ENCODE measurements around the gene GAREM1. TPM values are rescaled to one million over a fixed set of nuclear protein-coding genes. Genes with fewer than 3 reads are reported as not detected.

GAREM1 gene
- polyA plus RNA-seq, 1 of the 3 experiments (the other 2 are of a cell fraction): 2.8 TPM

DNA sequence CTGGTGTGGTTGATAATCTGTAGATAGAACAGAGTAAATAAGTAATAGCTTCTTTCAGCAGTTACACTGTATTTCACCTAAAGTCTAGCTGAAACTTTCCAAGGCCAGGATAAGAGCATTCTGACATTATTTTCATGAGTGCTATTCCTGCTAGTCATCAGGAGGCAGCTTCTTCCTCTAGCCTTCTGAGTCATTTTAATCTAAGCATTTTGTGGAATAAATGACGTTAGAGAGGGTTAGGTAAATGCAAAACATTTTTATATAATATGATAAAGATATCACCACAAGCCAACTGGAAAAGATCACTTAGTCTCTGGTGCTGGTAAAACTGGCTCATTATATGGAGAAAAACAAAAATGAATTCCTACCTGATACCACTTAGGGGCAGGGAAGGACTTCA is 142.3 kb downstream of the GAREM1 start (continued):
- TF ChIP-seq, protein P1, sequence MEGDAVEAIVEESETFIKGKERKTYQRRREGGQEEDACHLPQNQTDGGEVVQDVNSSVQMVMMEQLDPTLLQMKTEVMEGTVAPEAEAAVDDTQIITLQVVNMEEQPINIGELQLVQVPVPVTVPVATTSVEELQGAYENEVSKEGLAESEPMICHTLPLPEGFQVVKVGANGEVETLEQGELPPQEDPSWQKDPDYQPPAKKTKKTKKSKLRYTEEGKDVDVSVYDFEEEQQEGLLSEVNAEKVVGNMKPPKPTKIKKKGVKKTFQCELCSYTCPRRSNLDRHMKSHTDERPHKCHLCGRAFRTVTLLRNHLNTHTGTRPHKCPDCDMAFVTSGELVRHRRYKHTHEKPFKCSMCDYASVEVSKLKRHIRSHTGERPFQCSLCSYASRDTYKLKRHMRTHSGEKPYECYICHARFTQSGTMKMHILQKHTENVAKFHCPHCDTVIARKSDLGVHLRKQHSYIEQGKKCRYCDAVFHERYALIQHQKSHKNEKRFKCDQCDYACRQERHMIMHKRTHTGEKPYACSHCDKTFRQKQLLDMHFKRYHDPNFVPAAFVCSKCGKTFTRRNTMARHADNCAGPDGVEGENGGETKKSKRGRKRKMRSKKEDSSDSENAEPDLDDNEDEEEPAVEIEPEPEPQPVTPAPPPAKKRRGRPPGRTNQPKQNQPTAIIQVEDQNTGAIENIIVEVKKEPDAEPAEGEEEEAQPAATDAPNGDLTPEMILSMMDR (IDR thresholded peaks at IDR 0.05): peak; percentile 36; the same call in 1 of the 2 replicates
- peak; percentile 56 for TF ChIP-seq TCF12 (IDR thresholded peaks at IDR 0.05)
- peak; percentile 48; the same call in 1 of the 2 replicates for TF ChIP-seq JUND (IDR thresholded peaks at IDR 0.05)

DNA sequence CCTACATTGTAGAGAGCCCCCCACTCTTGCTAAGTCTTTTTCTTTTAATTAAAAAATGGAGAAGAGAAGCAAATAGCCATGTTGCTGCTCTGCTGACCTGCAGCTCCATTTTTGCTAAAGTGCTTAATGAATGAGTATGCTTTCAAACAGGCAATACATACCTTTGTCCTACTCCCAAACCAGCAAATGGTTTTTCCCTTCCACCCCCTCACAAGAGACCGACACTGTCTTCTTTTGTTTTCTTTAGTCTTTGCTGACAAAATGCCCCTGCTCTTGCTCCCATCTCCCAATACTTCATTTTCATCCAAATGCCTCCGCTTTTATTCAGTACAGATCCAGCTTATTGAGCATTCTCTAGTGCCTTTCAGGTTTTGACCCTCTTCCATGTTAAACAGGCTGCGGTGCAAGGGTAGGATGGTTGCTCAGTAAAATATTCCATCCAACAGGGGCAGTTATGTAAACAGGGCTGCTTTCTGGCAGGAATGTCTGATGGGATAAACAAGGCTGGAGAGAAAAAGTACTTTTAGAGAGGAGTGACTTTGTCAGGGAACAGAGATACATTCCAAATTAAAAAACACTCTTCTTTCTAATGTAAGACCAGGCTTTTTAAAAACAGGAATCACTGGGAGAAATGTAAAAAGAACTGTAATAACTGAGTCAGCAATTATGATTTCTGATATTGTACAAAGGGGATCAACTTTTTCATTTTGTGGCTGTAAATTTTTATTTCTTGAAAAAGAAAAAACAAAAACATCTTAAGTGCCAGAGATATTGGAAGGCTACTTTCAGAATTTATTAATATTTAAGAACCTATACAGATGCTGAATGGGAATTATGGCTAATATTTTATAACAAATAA is 144.0 kb downstream of the GAREM1 start:
- H3K4me2 ChIP-seq: 0 out of 2 replicates have a peak overlapping the region, but pooled peaks have one; percentile 37
- no peaks in the 10 kb centered on the region for H3K36me3 ChIP-seq (replicated peaks in 1 of 2; ENCODE audit: control insufficient read depth in 1 of 2, insufficient read depth in 2 of 2, low read length in 1 of 2)
- H3K27me3 ChIP-seq (ENCODE audit: insufficient read depth): no peaks in the 10 kb centered on the region
- 96% methylated on average over 3 of the region's 3 CpGs for WGBS (ENCODE audit: low lambda C conversion rate)
- H3K9ac ChIP-seq: no peak overlapping the region
- no peak for DNase-seq
- H3K4me3 ChIP-seq (ENCODE audit: low read depth in 2 of 2, low read length in 1 of 2): no peak overlapping the region
- TF ChIP-seq RXRA (IDR thresholded peaks at IDR 0.05; ENCODE audit: borderline replicate concordance, low read depth) (no peak), FOXM1 (IDR thresholded peaks at IDR 0.05; ENCODE audit: low read depth) (no peak), FOXJ3 (CRISPR knock-in tag; IDR thresholded peaks at IDR 0.05) (no peak), JUND (IDR thresholded peaks at IDR 0.05) (no peak), EP300 (IDR thresholded peaks at IDR 0.05; ENCODE audit: borderline replicate concordance in 1 of 2, low read depth in 1 of 2, low read length in 1 of 2) (no peak)
- peaks cover 10% of the 10 kb centered on the region for H3F3A ChIP-seq (replicated peaks; ENCODE audit: insufficient read depth)
- no peaks in the 10 kb centered on the region for H3K79me2 ChIP-seq (ENCODE audit: insufficient read depth)
- CTCF ChIA-PET: interaction anchor here (0.6 to 1.5 kb wide), 2 partner anchors 37 to 1584 kb away, joined by 3 to 7 read pairs; no protein-coding TSS in a partner anchor
- H3K9me2 ChIP-seq: no peaks in the 10 kb centered on the region
- no peaks in the 10 kb centered on the region for H4K20me1 ChIP-seq (ENCODE audit: insufficient read depth)
- POLR2A ChIA-PET: no interaction called here
- no peak overlapping the region for H2AFZ ChIP-seq (ENCODE audit: low read depth)
- no peaks in the 10 kb centered on the region for H3K9me3 ChIP-seq
- H3K27ac ChIP-seq (ENCODE audit: low read depth in 2 of 2, low read length in 1 of 2): no peak overlapping the region
- peaks cover 0 to 5% of the 10 kb centered on the region in 2 experiments; a peak in 2 of 4 replicates for H3K4me1 ChIP-seq (ENCODE audit: control insufficient read depth in 1 of 2, insufficient read depth in 2 of 2, low read depth in 1 of 2, low read length in 1 of 2)

DNA sequence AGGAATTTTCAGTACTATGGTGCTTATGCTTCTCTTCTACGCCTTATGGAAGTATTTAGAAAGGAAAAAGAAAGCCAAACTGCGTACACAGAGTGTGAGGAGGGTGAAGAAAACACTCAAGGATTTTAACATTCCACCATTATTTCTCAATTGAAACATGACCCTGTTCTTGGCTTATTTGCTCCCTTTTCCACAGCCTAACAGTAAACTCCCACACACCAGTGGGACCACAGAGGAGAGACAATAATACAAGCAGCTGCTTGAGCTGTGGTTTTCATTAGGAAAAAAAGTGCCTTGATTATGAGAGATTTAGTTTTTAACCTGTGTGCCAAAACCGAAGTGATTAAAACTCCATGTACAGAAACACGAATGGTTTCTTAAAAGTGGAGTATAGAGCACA is 146.5 kb downstream of the GAREM1 start:
- Histone ChIP-seq H2AFZ (ENCODE audit: low read depth) (no peak overlapping the region), H3K79me2 (ENCODE audit: insufficient read depth) (no peaks in the 10 kb centered on the region), H4K20me1 (ENCODE audit: insufficient read depth) (no peaks in the 10 kb centered on the region), H3K4me1 (ENCODE audit: control insufficient read depth in 1 of 2, insufficient read depth in 2 of 2, low read depth in 1 of 2, low read length in 1 of 2) (peaks cover 0 to 5% of the 10 kb centered on the region in 2 experiments; a peak in 2 of 4 replicates), H3K9ac (no peak overlapping the region), H3F3A (replicated peaks; ENCODE audit: insufficient read depth) (peaks cover 10% of the 10 kb centered on the region), H3K4me2 (no peak overlapping the region), H3K9me2 (no peaks in the 10 kb centered on the region), H3K27me3 (ENCODE audit: insufficient read depth) (no peaks in the 10 kb centered on the region), H3K27ac (ENCODE audit: low read depth in 2 of 2, low read length in 1 of 2) (no peak overlapping the region), H3K9me3 (no peaks in the 10 kb centered on the region), H3K36me3 (replicated peaks in 1 of 2; ENCODE audit: control insufficient read depth in 1 of 2, insufficient read depth in 2 of 2, low read length in 1 of 2) (no peaks in the 10 kb centered on the region), H3K4me3 (ENCODE audit: low read depth in 2 of 2, low read length in 1 of 2) (no peak overlapping the region)
- ChIA-PET CTCF (interaction anchor here (1.1 to 1.5 kb wide), 3 partner anchors 8 to 60 kb away, joined by 3 to 4 read pairs (median 3); no protein-coding TSS in a partner anchor), POLR2A (no interaction called here)
- WGBS (ENCODE audit: low lambda C conversion rate): 85% methylated on average over 4 of the region's 4 CpGs
- no peak for DNase-seq
- TF ChIP-seq RCOR1 (IDR thresholded peaks at IDR 0.05; ENCODE audit: low read length) (no peak), NRF1 (IDR thresholded peaks at IDR 0.05; ENCODE audit: low read depth, low read length) (no peak), POLR2AphosphoS5 (IDR thresholded peaks at IDR 0.05; ENCODE audit: low read depth, low read length) (no peak), SIN3A (IDR thresholded peaks at IDR 0.05; ENCODE audit: borderline replicate concordance, low read depth, low read length) (no peak), TEAD4 (IDR thresholded peaks at IDR 0.05; ENCODE audit: borderline replicate concordance, insufficient read depth) (no peak), MXI1 (IDR thresholded peaks at IDR 0.05; ENCODE audit: low read depth, low read length) (no peak)
- TF ChIP-seq, protein P1 (IDR thresholded peaks at IDR 0.05): no peak
- TF ChIP-seq, protein P2, sequence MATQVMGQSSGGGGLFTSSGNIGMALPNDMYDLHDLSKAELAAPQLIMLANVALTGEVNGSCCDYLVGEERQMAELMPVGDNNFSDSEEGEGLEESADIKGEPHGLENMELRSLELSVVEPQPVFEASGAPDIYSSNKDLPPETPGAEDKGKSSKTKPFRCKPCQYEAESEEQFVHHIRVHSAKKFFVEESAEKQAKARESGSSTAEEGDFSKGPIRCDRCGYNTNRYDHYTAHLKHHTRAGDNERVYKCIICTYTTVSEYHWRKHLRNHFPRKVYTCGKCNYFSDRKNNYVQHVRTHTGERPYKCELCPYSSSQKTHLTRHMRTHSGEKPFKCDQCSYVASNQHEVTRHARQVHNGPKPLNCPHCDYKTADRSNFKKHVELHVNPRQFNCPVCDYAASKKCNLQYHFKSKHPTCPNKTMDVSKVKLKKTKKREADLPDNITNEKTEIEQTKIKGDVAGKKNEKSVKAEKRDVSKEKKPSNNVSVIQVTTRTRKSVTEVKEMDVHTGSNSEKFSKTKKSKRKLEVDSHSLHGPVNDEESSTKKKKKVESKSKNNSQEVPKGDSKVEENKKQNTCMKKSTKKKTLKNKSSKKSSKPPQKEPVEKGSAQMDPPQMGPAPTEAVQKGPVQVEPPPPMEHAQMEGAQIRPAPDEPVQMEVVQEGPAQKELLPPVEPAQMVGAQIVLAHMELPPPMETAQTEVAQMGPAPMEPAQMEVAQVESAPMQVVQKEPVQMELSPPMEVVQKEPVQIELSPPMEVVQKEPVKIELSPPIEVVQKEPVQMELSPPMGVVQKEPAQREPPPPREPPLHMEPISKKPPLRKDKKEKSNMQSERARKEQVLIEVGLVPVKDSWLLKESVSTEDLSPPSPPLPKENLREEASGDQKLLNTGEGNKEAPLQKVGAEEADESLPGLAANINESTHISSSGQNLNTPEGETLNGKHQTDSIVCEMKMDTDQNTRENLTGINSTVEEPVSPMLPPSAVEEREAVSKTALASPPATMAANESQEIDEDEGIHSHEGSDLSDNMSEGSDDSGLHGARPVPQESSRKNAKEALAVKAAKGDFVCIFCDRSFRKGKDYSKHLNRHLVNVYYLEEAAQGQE (IDR thresholded peaks at IDR 0.05; ENCODE audit: low read depth, low read length): no peak
- TF ChIP-seq, protein P3, sequence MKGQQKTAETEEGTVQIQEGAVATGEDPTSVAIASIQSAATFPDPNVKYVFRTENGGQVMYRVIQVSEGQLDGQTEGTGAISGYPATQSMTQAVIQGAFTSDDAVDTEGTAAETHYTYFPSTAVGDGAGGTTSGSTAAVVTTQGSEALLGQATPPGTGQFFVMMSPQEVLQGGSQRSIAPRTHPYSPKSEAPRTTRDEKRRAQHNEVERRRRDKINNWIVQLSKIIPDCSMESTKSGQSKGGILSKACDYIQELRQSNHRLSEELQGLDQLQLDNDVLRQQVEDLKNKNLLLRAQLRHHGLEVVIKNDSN (IDR thresholded peaks at IDR 0.05; ENCODE audit: borderline replicate concordance, low read depth): no peak
